Stimulated activated CD4-positive, alpha-beta T cell treated with anti-CD3 and anti-CD28 coated beads, Interleukin-2, amount 100 ng/mL, for 4 hours (primary cell): ENCODE measurements around the gene ARSJ.

ENCODE experiments used
- DNase-seq: peaks from one replicate; pipeline ENCODE4 v3.0.0-alpha.2; 2020; ENCODE audit warnings: low read depth

ARSJ gene

GRCh38 chr4:113899271-113900070, 80.0 kb downstream of the ARSJ start:
- peak; percentile 28 for DNase-seq

GRCh38 chr4:113893546-113893945, 85.9 kb downstream of the ARSJ start:
- DNase-seq, result no peak

- no peak for DNase-seq
Observed at GRCh38 chr4:113888006-113888405, 91.4 kb downstream of the ARSJ start.

GRCh38 chr4:113885291-113885690, 94.2 kb downstream of the ARSJ start:
- DNase-seq, result no peak

GRCh38 chr4:113884655-113885054, 94.8 kb downstream of the ARSJ start:
- no peak for DNase-seq

GRCh38 chr4:113882668-113883067, 96.8 kb downstream of the ARSJ start:
- no peak for DNase-seq

GRCh38 chr4:113881256-113881655, 98.2 kb downstream of the ARSJ start:
- no peak for DNase-seq

GRCh38 chr4:113880240-113881028, 99.0 kb downstream of the ARSJ start:
- no peak for DNase-seq

- no peak for DNase-seq
Observed at GRCh38 chr4:113878668-113879067, 100.8 kb downstream of the ARSJ start.

GRCh38 chr4:113874480-113874879, 105.0 kb downstream of the ARSJ start:
- no peak for DNase-seq

- no peak for DNase-seq
Observed at GRCh38 chr4:113873508-113873907, 105.9 kb downstream of the ARSJ start.

- no peak for DNase-seq
Observed at GRCh38 chr4:113872426-113873260, 106.8 kb downstream of the ARSJ start.

GRCh38 chr4:113871080-113871479, 108.4 kb downstream of the ARSJ start:
- no peak for DNase-seq

GRCh38 chr4:113869743-113870375, 109.6 kb downstream of the ARSJ start:
- peak; percentile 29 for DNase-seq

GRCh38 chr4:113866611-113867010, 112.8 kb downstream of the ARSJ start:
- DNase-seq, result no peak

- no peak for DNase-seq
Observed at GRCh38 chr4:113858924-113859323, 120.5 kb downstream of the ARSJ start.

- no peak for DNase-seq
Observed at GRCh38 chr4:113851816-113852215, 127.6 kb downstream of the ARSJ start.
